ENCODE measurements around the gene FAAP20. TPM values are rescaled to one million over a fixed set of nuclear protein-coding genes. Genes with fewer than 3 reads are reported as not detected.

FAAP20 gene
- total and polyA plus RNA-seq, 10 of the 15 experiments (the other 5 are each of a cell fraction or from before 2014, with no cell fraction given) = 0.79 to 91.8 (median 20.9) TPM

- DNase-seq (ENCODE audit: low read depth, low spot score) (no peak), ATAC-seq (no peak; the same call in 2 of the 3 replicates), FAIRE-seq (no peak)
- CTCF ChIA-PET = no interaction called here
- H4K20me1 ChIP-seq (ENCODE audit: control insufficient read depth, insufficient read depth) = no peaks in the 10 kb centered on the region
- no peak overlapping the region for H3K4me3 ChIP-seq
- POLR2A ChIA-PET = no interaction called here
- H3K4me2 ChIP-seq (ENCODE audit: control insufficient read depth, insufficient read depth) = no peak overlapping the region
- no peaks in the 10 kb centered on the region for H3K4me1 ChIP-seq (ENCODE audit: control insufficient read depth, insufficient read depth, low read length)
- TF ChIP-seq POLR2AphosphoS5 (IDR thresholded peaks at IDR 0.05; ENCODE audit: low read length) (no peak), TCF7 (IDR thresholded peaks at IDR 0.05; ENCODE audit: borderline replicate concordance) (no peak), IKZF1 (conservative IDR thresholded peaks at IDR 0.05) (no peak), MXI1 (IDR thresholded peaks at IDR 0.05; ENCODE audit: low read depth, low read length) (no peak), BCL3 (IDR thresholded peaks at IDR 0.05; ENCODE audit: borderline replicate concordance, insufficient read depth, low read depth, low read length, poor library complexity, severe bottlenecking) (no peak), TARDBP (IDR thresholded peaks at IDR 0.05; ENCODE audit: borderline replicate concordance) (no peak), SUZ12 (IDR thresholded peaks at IDR 0.05; ENCODE audit: unreplicated experiment) (no peak), RB1 (IDR thresholded peaks at IDR 0.05; ENCODE audit: borderline replicate concordance) (no peak), E4F1 (IDR thresholded peaks at IDR 0.05; ENCODE audit: borderline replicate concordance, partially characterized antibody) (no peak), RELA (IDR thresholded peaks at IDR 0.05; ENCODE audit: borderline replicate concordance, partially characterized antibody) (no peak), RFX5 (IDR thresholded peaks at IDR 0.05; ENCODE audit: low read depth, low read length) (no peak), NFYA (IDR thresholded peaks at IDR 0.05; ENCODE audit: borderline replicate concordance, low read depth, low read length) (no peak)
- SMC1A ChIA-PET (ENCODE audit: uncharacterized antibody, unreplicated experiment) = no interaction called here
- no peak overlapping the region for H3K9ac ChIP-seq (ENCODE audit: control insufficient read depth, insufficient read depth, low read length)
- H3K9me3 ChIP-seq (replicated peaks; ENCODE audit: control insufficient read depth, insufficient read depth, low read length) = no peaks in the 10 kb centered on the region
- BruUV-seq (replicated peaks) = no TSS peak
- RAD21 ChIA-PET (ENCODE audit: unreplicated experiment) = no interaction called here
- in situ Hi-C loops (cut with MboI) (no loop called here), intact Hi-C loops (cut with micrococcal nuclease; ENCODE audit: unreplicated experiment) (no loop called here)
- no peaks in the 10 kb centered on the region for H3K79me2 ChIP-seq (ENCODE audit: control insufficient read depth, insufficient read depth, low read length)
- no peaks in the 10 kb centered on the region for H3K36me3 ChIP-seq (ENCODE audit: control insufficient read depth in 2 of 2, insufficient read depth in 2 of 2, low read length in 1 of 2)
- no peaks in the 10 kb centered on the region for H3K27me3 ChIP-seq (replicated peaks in 1 of 2; ENCODE audit: control insufficient read depth in 2 of 2, insufficient read depth in 2 of 2, low read length in 1 of 2)
- WGBS (ENCODE audit: insufficient coverage, insufficient replicate concordance, low lambda C conversion rate, missing lambda C conversion rate) = 46% methylated on average over 19 of the region's 21 CpGs
- no peak overlapping the region for H2AFZ ChIP-seq (ENCODE audit: control insufficient read depth, low read depth, low read length)
- no peak overlapping the region for H3K27ac ChIP-seq (ENCODE audit: control insufficient read depth, insufficient read depth)
These were observed 20.1 kb upstream of the FAAP20 start for GRCh38 chr1:2214541-2215241.

All from GM12878 (cell line).